PC-3 (cell line): ENCODE data around the gene TGFBR3.

ENCODE experiments used
- EZH2phosphoT487 ChIP-seq: fragments of 300-600 bp; sonication (generic); IDR thresholded peaks from 2 replicates; pipeline ENCODE4 v1.6.1; 2018; ENCODE audit warnings: mild to moderate bottlenecking, antibody characterized with exemption, low read length, borderline replicate concordance
- TF ChIP-seq, protein P1 (sequence below): fragments of 300-600 bp; sonication (generic); conservative IDR thresholded peaks from 2 replicates; pipeline ENCODE4 v1.5.1; 2017; ENCODE audit warnings: antibody characterized with exemption, low read depth, mild to moderate bottlenecking, low read length

GRCh38 chr1:91755702-91756287, 130.2 kb downstream of the TGFBR3 start:
- TF ChIP-seq, protein P1, sequence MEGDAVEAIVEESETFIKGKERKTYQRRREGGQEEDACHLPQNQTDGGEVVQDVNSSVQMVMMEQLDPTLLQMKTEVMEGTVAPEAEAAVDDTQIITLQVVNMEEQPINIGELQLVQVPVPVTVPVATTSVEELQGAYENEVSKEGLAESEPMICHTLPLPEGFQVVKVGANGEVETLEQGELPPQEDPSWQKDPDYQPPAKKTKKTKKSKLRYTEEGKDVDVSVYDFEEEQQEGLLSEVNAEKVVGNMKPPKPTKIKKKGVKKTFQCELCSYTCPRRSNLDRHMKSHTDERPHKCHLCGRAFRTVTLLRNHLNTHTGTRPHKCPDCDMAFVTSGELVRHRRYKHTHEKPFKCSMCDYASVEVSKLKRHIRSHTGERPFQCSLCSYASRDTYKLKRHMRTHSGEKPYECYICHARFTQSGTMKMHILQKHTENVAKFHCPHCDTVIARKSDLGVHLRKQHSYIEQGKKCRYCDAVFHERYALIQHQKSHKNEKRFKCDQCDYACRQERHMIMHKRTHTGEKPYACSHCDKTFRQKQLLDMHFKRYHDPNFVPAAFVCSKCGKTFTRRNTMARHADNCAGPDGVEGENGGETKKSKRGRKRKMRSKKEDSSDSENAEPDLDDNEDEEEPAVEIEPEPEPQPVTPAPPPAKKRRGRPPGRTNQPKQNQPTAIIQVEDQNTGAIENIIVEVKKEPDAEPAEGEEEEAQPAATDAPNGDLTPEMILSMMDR, result no peak
- TF ChIP-seq EZH2phosphoT487, result no peak
